GM21360 (cell line): ENCODE measurements around the gene TMEM154.

Source experiments
- ATAC-seq: cut with Tn5 transposase; IDR thresholded peaks from one replicate; pipeline ENCODE4 v1.9.1; 2021; ENCODE audit warnings: mild to moderate bottlenecking, moderate library complexity; ENCODE audit not compliant: unreplicated experiment

Gene TMEM154

GRCh38 chr4:152696764-152697261, 17.0 kb upstream of the TMEM154 start:
- peak; percentile 98 for ATAC-seq

DNA sequence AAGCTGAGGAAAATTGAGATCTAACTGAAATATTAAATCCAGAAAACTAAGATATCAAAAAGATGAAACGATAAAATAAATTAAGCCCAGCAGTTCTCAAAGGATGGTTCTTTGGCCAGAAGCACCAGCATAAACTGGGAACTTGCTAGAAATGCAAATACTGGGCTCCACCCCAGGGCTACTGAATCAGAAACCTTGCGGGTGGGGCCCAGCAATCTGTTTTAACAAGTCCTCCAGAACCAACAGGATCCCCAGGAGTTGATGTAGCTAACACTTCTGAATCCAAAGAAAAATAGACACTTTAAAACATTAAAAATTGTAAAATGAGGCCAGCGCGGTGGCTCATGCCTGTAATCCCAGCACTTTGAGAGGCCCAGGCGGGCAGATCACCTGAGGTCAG, 14.1 kb upstream of the TMEM154 start:
- no peak for ATAC-seq

- ATAC-seq: no peak
Observed at GRCh38 chr4:152691761-152692160, 12.0 kb upstream of the TMEM154 start.

DNA sequence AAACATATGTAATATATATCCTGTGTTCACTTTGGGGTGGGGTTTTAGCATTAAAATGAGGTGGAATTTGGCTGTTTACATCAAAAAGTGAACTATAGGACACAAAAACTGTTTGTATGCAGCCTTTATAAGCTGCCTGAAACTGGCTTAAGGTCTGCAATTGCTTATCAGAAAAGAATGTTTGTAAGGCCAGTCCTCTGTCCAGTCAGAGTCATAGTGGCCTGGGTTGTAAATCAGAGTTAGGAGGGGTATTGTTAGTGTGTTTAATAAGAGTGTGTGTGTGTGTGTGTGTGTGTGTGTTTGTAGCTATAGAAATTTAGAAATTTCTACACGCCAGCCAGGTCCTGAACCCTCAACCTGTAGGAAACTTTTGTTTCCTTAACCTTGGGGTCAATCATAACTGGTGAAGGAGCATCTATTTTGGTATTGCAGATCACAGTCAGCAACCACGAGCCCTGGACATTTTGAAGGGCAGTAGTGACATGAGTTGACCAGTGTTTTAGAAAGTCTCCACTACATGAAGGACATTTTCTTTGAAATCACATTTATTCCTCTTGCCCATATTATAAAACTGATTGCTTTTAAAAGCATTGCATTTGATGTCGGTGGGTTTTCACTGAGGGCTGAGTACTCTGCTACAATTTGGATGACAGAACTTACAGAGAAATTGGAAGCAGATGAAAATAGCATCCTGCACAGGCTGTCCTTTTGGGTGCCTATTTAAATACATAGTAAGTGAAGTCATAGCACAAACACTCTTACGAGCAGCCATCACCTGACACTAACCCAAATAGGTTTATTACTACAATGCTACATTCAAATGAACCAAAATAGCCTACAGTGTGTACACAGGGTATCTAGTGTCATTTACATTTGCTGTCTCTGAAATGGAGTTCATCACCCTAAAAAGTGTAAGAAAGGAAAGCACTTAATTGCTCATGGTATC, 11.2 kb upstream of the TMEM154 start:
- ATAC-seq: no peak

DNA sequence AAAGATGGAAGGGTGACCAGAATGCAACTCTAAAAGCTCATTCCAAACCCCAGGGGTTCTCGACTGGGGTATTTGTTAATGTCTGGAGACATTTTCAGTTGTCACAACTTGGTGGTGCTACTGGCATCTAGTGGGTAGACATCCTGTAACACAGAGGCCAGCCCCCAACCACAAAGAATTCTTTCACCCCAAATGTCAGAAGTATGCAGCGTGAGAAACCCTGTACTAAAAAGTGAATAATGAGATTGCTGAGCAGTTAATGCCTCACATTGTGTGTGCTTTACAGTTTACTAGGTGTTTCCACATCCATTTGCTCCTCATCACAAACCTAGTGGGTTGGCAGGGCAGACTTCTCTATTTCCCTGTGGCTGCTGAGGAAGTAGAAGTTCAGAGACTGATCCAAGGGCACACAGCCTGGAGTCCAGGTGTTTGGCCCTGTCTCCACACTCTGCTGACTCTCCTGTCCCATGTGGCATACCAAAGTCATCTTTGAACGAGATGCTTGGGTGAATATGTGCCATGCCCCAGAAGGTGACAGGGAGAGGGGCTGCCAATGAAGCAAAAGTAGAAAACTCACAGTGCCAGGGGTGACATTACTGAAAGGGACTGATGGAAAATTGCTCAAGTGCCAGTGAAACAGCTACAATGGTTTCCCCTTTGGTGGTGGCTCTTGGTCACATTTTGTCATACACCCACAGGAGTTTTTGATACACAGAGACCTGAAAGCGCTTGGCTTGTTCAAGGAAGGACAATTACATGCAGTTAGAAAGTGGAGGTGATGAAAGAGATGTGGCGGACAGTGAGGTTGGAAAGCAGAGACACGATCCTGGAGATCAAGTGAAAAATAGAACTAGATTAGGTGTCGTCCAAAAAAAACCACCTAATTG, 10.1 kb upstream of the TMEM154 start:
- no peak for ATAC-seq

- ATAC-seq: no peak
Observed at GRCh38 chr4:152687974-152688599, 8.3 kb upstream of the TMEM154 start.

- ATAC-seq: no peak
Observed at GRCh38 chr4:152686452-152687013, 6.7 kb upstream of the TMEM154 start.

DNA sequence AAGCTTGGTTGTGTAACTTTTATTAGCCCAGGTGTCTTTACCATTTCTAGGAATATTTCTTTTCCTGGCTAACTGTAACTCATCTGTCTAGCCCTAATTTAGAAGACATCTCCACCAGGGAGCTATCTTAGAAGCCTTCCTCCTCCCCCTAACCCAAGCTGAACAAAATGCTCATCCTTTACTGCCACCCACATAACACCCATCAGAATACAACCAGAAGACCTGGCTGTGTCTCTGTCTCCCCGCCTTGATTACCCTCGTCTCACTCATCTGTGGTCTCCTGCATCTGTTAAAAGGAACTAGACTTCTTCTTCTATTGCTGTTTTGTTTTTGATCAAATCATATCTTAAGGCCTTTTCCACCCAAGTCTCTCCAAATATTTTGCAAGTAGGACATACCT, 4.8 kb upstream of the TMEM154 start:
- no peak for ATAC-seq

DNA sequence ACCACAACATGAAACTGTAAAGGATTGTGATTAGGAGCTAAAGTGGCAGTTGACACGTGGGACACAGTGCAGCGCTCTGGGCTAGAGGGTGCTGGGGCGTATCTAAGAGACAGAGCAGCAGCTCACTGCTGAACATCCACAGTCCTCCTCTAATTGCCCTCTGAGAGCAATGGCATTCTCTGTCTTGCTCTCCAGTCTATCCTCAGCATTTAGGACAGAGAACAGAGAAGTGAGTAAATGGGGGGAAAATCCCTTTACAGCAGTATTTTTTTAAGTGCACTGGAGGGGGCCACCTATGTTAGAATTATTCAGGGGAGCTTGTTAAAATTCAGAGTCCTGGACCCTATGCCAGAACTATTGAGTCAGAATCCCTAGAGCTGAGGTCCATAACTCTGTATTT, 4.2 kb upstream of the TMEM154 start:
- ATAC-seq: peak; percentile 64

DNA sequence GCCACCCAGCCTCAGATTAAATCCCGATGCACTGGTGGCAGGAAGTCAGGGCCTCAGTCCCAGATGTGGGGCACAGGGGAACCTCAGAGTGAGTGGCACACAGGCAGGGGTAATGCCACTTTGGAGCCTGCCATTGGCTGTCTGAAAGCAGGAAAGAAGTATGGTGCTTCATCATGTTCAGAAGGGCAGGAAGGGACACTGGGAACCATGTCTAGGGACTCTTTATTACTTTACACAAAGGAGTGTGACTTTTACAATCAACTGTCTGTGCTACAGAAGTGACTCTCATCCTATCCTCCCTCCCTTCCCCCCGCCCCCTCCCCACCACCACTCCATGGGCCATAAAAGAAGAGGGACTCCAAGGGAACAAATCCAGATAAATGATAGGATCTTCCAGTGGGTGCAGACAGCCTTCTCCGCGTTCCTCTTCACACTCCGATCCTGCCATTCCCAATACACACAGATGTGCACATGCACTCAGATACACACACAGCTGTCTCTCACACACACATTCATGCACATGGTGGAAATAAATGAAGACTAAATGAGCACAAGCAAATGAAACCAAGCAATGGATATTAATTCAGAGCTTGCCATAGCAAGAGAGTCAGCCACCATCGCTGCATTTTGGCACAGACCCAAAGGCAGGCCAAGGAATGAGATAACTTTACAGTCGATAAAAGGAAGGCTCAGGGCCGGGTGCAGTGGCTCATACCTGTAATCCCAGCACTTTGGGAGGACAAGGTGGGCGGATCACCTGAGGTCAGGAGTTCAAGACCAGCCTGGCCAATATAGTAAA, 2.5 kb upstream of the TMEM154 start:
- no peak for ATAC-seq

GRCh38 chr4:152680988-152681603, 1.3 kb upstream of the TMEM154 start:
- no peak for ATAC-seq

- no peak for ATAC-seq
Observed at GRCh38 chr4:152678841-152679240, 956 bp downstream of the TMEM154 start.

GRCh38 chr4:152677117-152677516, 2.7 kb downstream of the TMEM154 start:
- no peak for ATAC-seq

- no peak for ATAC-seq
Observed at GRCh38 chr4:152676052-152676854, 3.5 kb downstream of the TMEM154 start.

- no peak for ATAC-seq
Observed at GRCh38 chr4:152674359-152674758, 5.4 kb downstream of the TMEM154 start.

- no peak for ATAC-seq
Observed at GRCh38 chr4:152673489-152673888, 6.3 kb downstream of the TMEM154 start.

DNA sequence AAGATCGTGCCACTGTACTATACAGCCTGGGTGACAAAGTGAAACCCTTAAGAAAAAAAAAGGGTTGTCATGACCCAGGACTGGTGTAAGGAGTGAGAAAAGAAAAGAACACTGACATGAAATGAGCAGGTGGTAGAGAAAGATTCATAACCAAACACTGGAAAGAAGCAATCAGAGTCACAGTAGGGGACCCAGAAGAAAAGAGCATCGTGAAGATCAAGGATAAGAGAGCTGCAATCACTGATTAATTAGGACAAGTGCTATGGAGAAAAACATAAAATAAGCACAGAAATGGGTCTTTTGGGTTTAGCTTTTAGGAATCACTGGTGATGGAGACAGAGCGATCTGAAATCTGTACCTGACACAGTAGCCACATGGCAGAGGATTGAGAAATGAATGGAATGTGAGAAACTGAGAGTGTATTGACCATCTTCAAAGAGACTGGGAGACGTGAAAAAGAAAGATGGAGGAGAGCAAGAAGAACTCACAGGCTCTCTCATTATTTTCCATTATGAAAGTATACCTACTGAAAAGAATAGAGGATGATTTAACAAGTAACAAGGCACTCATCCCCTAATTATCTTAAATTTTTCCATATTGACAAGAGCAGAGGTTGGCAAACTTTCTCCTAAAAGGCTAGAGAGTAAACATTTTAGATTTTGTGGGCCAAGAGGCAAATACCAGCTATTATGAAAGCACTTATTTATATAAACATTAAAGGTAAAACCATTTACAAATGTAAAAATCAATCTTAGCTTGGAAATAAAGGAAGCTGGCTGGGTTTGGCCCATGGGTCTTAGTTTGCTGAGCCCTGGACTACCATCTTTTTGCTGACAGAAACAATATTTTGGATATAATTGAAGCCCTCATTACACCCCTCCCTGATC, 7.3 kb downstream of the TMEM154 start:
- no peak for ATAC-seq
